B cell (primary cell): ENCODE measurements around the gene BTK.

Source experiments
- EZH2 ChIP-seq: IDR thresholded peaks from 2 replicates; pipeline ENCODE4 v1.6.1; 2012; ENCODE audit warnings: borderline replicate concordance, low read depth, mild to moderate bottlenecking, moderate library complexity, low read length; ENCODE audit not compliant: insufficient read depth, poor library complexity, severe bottlenecking
- TF ChIP-seq, protein P1 (sequence below): fragments of 200-600 bp; IDR thresholded peaks from one replicate; pipeline ENCODE4 v1.8.0; 2022; ENCODE audit warnings: antibody characterized with exemption, mild to moderate bottlenecking

GRCh38 chrX:101395789-101396188, 9.8 kb upstream of the BTK start:
- TF ChIP-seq, protein P1, sequence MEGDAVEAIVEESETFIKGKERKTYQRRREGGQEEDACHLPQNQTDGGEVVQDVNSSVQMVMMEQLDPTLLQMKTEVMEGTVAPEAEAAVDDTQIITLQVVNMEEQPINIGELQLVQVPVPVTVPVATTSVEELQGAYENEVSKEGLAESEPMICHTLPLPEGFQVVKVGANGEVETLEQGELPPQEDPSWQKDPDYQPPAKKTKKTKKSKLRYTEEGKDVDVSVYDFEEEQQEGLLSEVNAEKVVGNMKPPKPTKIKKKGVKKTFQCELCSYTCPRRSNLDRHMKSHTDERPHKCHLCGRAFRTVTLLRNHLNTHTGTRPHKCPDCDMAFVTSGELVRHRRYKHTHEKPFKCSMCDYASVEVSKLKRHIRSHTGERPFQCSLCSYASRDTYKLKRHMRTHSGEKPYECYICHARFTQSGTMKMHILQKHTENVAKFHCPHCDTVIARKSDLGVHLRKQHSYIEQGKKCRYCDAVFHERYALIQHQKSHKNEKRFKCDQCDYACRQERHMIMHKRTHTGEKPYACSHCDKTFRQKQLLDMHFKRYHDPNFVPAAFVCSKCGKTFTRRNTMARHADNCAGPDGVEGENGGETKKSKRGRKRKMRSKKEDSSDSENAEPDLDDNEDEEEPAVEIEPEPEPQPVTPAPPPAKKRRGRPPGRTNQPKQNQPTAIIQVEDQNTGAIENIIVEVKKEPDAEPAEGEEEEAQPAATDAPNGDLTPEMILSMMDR: no peak
- TF ChIP-seq EZH2: no peak
